NCI-H2171 treated with DMSO at 0.1 percent for 48 hours (cell line): ENCODE measurements around the gene MTURN.

Experiments
- DNase-seq: peaks from one replicate; lab custom pipeline; 2025; lab: John Stamatoyannopoulos, UW

Gene MTURN

DNA sequence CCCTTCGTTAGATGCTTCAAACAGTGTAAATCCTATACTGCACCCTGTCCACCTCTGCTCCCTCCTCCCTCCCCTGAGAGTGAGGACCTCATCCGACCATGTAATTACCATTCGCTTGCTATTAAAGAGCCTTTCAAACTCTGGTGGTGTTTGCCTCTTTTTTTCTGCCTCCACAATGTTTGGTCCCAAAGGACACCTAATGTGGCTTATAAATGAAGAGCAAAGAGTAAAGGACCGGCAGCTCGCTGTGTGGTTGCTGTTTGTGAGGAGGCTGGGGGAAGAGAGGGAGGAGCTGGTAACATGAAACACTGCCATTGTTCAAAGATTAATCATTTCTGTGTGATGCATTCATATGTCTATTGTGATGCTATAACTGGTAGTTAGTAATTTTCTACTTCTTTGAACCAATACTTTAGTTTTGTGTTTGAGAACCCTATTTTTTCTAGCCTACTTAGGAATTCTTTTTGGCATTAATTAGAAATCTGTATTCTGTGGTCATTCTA lies 27.9 kb downstream of the MTURN start:
- DNase-seq = peak; percentile 66

DNA sequence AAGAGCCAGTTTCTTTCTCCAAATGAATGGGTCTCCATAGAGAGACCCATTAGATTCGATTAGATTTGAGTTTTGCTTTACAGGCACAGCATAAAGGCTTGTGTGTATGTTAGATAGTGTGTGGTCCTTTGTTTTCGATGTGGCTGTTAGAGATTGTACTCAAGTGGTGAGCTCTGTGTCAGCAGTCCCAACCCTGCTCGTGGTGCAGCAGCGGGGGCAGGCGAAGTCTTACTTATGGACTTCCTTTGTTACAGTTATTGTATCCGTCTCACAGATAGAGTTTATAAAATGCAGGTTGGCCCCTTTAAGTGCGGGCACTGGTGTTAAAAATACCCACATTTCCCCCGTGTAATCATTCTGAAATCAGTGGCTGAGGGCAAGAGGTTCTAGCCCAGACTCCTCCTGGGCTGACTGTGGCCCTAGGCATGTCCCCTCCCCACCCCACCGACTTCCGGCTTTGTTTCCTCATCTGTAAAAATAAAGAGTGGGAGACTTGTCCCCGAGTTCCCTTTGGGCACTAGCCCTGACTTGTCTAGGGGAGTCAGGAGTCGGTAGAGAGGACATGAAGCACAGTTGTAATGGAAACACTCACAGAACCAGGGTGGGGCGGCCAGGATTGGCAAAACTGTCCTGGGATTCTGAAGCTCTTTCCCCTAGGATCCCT lies 28.6 kb downstream of the MTURN start:
- DNase-seq = no peak

GRCh38 chr7:30164567-30164966 lies 29.8 kb downstream of the MTURN start:
- peak; percentile 63 for DNase-seq

- no peak for DNase-seq
These were observed 30.8 kb downstream of the MTURN start for GRCh38 chr7:30165590-30165989.

GRCh38 chr7:30166155-30166840 lies 31.5 kb downstream of the MTURN start:
- DNase-seq = no peak

- no peak for DNase-seq
These were observed 32.1 kb downstream of the MTURN start for GRCh38 chr7:30166841-30167235.

- DNase-seq = no peak
These were observed 33.1 kb downstream of the MTURN start for GRCh38 chr7:30167901-30168300.

DNA sequence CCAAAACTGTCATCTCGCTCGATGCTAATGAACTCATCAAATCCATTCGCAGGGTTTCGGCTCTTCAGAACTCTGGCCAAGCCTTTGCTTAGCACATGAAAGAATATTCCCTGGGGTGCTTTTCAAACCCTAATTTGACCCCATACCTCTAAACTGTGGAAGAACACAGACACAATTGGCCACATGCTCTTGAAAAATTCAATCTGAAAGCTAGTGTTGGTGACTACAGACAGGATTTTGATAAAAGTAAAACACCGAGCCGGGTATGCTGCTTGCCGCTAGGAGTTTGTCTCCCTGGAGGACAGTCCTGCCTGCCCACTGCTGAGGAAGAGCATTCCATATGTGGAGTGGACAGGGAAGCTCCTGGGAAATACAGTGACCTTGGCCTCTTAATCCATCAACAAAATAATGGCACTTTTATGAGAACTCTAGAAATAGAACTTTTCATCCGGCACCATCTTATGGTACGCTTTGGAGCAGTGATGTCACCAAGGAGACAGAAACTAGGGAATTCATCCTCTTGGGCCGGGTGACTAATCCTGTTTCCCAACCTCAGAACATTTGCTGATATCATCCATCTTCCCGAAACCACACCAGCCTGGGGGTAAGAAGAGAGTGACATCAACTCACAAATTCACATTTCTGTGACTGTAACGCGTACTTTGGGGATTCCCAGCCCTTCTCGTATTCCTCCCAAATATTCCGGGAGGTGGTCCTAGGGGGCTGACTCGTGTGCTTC lies 34.2 kb downstream of the MTURN start:
- no peak for DNase-seq

DNA sequence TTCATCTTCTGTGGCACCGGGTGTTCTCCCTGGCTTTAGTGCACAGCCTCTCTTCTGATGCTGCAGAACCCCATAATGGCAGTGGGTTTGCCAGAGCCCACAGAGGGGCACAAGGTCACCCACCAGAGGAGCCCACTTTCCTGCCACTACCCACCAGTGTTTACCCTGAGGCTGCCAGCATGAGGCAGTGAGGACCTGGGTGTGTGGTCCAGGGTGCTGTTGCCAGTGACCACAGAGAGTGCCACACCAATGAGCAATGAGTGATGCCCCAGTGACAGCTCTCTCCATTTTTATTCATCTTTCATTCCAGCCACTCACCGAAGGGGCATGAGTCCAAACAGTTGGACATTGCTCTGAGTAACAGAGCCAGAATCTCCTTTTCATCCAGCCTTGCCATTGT lies 34.8 kb downstream of the MTURN start:
- no peak for DNase-seq

DNA sequence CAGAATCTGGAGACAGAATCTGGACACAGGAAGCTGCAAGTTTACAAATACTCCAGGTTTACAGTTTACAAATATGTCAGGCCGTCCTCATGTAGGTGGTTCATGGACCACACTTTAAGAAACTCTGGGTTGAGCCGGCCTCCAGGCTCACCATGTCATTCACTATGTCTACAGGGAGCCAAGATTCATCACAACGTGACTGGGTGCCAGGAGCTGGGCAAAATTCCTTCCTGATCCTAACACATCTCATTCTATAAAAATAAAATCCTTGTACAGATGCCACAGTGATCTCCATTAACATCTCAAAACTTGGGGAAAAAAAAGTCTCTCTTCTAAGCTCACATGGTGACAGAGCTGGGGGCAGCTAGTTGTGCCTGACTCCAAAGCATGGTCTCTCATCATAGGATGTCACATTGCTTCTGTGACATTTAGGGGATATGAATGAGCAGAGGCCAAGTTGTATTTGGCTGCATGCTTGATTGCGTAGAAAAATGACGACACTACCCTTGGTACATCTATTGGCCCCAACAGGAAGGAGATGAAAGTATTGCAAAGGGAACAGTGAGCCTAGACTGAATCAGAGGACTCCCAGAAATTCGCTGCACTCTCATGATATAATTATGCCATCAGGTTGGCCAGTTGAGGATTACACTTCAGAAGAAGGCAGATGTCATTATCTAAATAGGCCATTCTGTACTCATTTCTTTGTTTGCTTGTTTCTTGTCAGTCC lies 35.9 kb downstream of the MTURN start:
- no peak for DNase-seq

GRCh38 chr7:30171766-30172447 lies 37.1 kb downstream of the MTURN start:
- DNase-seq = peak; percentile 63

- peak; percentile 71 for DNase-seq
These were observed 37.7 kb downstream of the MTURN start for GRCh38 chr7:30172451-30172850.

GRCh38 chr7:30173058-30173897 lies 38.5 kb downstream of the MTURN start:
- peak; percentile 68 for DNase-seq

- no peak for DNase-seq
These were observed 40.4 kb downstream of the MTURN start for GRCh38 chr7:30175180-30175579.

DNA sequence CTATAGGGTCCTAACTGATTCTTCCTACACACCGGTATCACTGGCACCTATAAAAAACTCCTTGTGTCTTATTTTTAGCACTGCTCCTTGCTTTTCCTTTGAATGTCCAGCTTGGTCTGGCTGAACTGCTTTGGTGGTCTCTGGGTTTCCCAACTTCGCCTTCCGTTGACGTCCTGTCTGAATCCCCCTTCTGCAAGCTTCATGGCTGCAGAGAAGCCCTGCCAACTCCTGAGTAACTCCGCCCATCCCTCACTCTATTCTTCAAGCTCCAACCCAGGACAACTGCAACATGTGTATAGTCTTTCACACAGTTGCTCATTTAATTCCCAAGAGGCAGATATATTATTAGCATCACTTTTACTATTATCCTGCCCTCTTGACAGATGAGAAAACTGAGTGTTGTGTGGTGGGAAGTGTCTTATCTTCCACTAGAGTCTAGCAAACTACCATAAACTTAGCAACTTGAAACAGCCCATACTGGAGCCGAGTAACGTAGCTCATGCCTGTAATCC lies 40.9 kb downstream of the MTURN start:
- no peak for DNase-seq

DNA sequence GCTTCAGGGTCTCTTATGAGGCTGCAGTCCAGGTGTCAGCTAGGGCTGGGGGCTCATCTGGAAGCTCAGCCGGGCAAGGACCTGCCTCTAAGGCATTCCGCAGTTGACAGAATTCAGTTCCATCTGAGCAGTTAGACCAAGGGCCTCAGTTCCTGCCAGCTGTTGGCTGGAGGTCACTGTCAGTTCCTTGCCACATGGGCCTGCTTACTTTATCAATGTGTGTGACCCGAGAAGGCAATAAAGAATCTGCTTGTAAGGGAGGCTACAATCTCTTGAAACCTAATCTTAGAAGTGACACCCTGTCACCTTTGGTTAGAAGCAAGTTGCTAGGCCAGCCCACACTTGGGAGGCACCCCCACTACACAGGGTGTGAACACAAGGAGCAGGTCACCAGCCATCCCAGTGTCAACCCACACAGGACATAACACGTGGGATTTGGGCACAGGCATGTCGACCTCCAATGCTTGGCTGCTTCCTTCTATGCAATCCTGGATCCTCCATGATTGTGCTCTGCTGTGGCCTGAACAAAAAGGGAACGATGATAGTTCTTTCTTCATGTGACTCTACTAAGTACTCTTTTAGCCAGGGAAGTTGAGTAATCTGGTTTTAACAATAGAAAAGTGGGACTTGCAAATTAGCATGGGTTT lies 41.8 kb downstream of the MTURN start:
- no peak for DNase-seq

GRCh38 chr7:30177186-30177585 lies 42.4 kb downstream of the MTURN start:
- no peak for DNase-seq

- DNase-seq = no peak
These were observed 43.2 kb downstream of the MTURN start for GRCh38 chr7:30177965-30178364.

DNA sequence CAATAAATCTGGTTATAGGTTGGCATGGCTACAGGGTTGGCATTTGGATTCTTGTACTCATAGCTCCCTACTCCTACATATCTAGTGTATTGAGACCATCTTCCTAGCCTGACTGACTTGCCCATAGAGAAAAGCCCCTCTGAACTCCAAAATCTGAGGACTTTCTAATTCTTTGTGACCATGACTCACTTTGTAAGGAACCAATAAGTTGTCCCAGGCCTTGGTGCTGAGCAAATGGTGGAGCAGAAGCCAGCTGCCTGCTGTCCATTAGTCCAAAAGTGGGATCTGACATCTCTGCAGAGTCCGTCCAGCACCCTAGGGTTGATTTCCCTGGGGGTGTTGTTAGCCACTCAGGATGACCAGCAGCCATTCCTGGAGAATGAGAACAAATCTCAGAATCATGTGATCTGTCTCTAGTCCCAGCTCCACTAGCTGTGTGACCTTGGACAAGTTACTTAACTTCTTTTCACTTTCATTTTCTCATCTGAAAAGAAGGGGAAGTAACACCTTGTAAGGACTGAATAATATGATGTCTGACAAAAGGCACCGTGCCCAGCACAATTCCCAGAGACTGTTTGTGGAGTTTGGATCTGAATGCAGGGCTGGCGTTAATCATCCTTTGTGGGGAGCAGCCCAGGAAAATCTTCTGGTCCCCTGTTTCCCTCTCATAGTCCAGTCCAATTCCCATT lies 44.1 kb downstream of the MTURN start:
- DNase-seq = no peak
